KMS-11 (cell line): ENCODE results near the gene CCDC27.

ENCODE experiments used
- H2AFZ ChIP-seq: fragments of 200-600 bp; sonication (generic); 2 replicates; pipeline ENCODE4 v1.6.1; 2016; ENCODE audit warnings: antibody characterized with exemption, mixed run types, low read depth
- H3K27ac ChIP-seq: fragments of 200-600 bp; sonication (generic); 2 replicates; pipeline ENCODE4 v1.6.1; 2016; ENCODE audit warnings: mild to moderate bottlenecking, mixed run types
- H3K27me3 ChIP-seq: fragments of 200-600 bp; sonication (generic); 2 replicates; pipeline ENCODE4 v1.6.1; 2017; ENCODE audit warnings: mild to moderate bottlenecking, low read depth, mixed run types, moderate library complexity; ENCODE audit not compliant: insufficient read depth
- H3K36me3 ChIP-seq: fragments of 200-600 bp; sonication (generic); 2 replicates; pipeline ENCODE4 v1.6.1; 2017; ENCODE audit warnings: mild to moderate bottlenecking, mixed run types; ENCODE audit not compliant: insufficient read depth
- H3K4me1 ChIP-seq: fragments of 200-600 bp; sonication (generic); 2 replicates; pipeline ENCODE4 v1.6.1; 2016; ENCODE audit warnings: mild to moderate bottlenecking, low read depth, mixed run types; ENCODE audit not compliant: poor library complexity, severe bottlenecking
- H3K4me2 ChIP-seq: fragments of 200-600 bp; sonication (generic); 2 replicates; pipeline ENCODE4 v1.7.0; 2016; ENCODE audit warnings: mild to moderate bottlenecking, mixed run types
- H3K4me3 ChIP-seq: fragments of 200-600 bp; sonication (generic); IDR thresholded peaks from 2 replicates; pipeline ENCODE4 v1.6.1; 2017; ENCODE audit warnings: low read depth, low read length, mixed read lengths; ENCODE audit not compliant: insufficient read depth
- H3K79me2 ChIP-seq: fragments of 200-600 bp; sonication (generic); 2 replicates; pipeline ENCODE4 v1.6.1; 2016; ENCODE audit warnings: low read depth, mixed run types; ENCODE audit not compliant: insufficient read depth
- H3K9ac ChIP-seq: fragments of 200-600 bp; sonication (generic); 2 replicates; pipeline ENCODE4 v1.6.1; 2016; ENCODE audit warnings: mild to moderate bottlenecking, mixed run types
- H4K20me1 ChIP-seq: fragments of 200-600 bp; sonication (generic); 2 replicates; pipeline ENCODE4 v1.6.1; 2016; ENCODE audit warnings: mild to moderate bottlenecking, mixed run types; ENCODE audit not compliant: insufficient read depth
- TF ChIP-seq, protein P1 (sequence below): fragments of 200-600 bp; sonication (generic); conservative IDR thresholded peaks from 2 replicates; pipeline ENCODE4 v1.6.1; 2017; ENCODE audit warnings: low read depth, mild to moderate bottlenecking, antibody characterized with exemption, low read length, moderate library complexity, mixed read lengths

Gene CCDC27

DNA sequence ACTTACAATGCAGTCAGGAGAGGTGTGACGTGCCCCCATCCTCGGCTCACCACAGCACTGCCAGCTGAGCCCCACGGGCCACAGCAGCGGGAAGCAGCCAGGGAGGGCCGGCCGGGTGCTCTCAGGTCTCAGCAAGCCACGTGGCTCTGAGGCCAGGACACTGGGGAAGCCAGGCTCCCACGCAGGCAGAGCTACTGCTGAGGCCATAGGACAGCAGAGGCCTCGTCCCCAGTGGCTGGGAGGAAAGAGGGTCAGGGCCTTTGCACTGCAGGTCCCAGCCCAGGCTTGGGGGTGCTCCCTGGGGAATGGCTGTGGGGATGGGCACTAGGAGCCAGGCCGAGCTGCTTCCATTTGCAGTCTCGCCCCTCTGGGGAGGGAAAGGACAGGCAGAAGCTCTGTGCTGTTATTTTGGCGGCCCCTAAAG lies 38.3 kb downstream of the CCDC27 start:
- no peaks in the 10 kb centered on the region; the same call in 1 of the 2 replicates for H3K36me3 ChIP-seq
- TF ChIP-seq, protein P1, sequence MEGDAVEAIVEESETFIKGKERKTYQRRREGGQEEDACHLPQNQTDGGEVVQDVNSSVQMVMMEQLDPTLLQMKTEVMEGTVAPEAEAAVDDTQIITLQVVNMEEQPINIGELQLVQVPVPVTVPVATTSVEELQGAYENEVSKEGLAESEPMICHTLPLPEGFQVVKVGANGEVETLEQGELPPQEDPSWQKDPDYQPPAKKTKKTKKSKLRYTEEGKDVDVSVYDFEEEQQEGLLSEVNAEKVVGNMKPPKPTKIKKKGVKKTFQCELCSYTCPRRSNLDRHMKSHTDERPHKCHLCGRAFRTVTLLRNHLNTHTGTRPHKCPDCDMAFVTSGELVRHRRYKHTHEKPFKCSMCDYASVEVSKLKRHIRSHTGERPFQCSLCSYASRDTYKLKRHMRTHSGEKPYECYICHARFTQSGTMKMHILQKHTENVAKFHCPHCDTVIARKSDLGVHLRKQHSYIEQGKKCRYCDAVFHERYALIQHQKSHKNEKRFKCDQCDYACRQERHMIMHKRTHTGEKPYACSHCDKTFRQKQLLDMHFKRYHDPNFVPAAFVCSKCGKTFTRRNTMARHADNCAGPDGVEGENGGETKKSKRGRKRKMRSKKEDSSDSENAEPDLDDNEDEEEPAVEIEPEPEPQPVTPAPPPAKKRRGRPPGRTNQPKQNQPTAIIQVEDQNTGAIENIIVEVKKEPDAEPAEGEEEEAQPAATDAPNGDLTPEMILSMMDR: no peak
- peaks cover 10% of the 10 kb centered on the region for H3K4me1 ChIP-seq
- no peaks in the 10 kb centered on the region for H4K20me1 ChIP-seq
- H2AFZ ChIP-seq: no peak overlapping the region
- no peaks in the 10 kb centered on the region for H3K27me3 ChIP-seq
- no peak overlapping the region for H3K27ac ChIP-seq
- H3K79me2 ChIP-seq: peaks cover 30% of the 10 kb centered on the region
- no peak overlapping the region for H3K9ac ChIP-seq
- H3K4me2 ChIP-seq: no peak overlapping the region
- no peak overlapping the region for H3K4me3 ChIP-seq

DNA sequence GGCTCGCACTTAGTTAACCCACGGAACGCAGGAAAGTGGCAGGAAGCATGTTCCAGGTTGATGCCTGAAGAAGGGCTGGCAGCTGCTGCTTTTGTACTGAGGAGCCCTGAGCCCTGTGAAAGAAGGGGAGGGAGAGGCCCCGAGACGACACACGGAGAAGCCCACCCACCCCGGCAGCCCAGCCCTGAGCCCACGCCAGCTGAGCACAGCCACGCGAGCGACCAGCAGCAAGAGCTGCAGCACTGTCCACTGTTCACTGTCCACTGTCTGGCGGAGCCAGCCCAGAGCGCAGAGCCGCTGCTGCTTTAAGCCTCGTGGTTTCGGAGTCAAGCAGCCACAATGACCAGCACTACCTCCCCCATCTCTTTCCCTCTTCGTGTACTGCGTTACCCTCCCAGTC lies 38.7 kb downstream of the CCDC27 start:
- TF ChIP-seq, protein P1: no peak
- H3K9ac ChIP-seq: no peak overlapping the region
- H3K27ac ChIP-seq: no peak overlapping the region
- no peaks in the 10 kb centered on the region for H3K27me3 ChIP-seq
- no peak overlapping the region for H3K4me2 ChIP-seq
- H3K36me3 ChIP-seq: no peaks in the 10 kb centered on the region; the same call in 1 of the 2 replicates
- peaks cover 10% of the 10 kb centered on the region for H3K4me1 ChIP-seq
- no peaks in the 10 kb centered on the region for H4K20me1 ChIP-seq
- no peak overlapping the region for H3K4me3 ChIP-seq
- no peak overlapping the region for H2AFZ ChIP-seq
- peaks cover 34% of the 10 kb centered on the region for H3K79me2 ChIP-seq

DNA sequence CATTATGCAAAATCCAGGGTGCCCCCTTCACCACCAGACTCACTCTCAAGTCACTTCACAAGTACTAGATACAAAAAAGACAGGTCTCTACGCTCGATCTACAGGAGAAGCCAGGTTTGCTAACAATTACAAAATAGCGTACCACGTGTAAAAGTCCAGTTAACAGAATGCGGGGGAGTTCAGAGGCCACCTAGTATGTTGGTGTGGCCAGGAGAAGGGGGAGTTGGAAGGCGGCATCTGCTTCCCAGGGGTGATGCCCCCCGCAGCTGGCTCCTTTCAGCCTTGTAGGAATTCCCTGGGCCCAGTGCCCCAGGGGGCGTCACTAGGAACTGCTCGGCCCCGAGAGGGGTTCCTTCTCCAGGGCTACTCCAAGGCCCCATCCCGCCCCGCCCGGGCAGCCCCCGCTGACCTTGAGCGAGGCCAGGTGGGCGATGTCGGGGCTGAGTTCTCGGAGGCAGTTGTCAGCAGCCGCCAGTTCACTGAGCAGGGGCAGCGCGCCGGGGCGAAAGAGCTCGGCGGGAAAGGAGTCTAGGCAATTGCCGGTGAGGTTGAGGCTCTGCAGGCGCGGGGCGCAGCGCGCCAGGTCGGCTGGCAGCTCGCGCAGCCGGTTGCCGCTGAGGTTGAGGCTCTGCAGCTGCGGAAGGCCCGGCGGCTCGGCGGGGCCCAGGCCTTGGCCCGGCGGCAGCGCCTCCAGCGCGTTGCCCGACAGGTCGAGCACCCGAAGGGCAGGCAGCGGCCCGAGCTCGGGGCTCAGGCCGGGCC lies 43.4 kb downstream of the CCDC27 start:
- H3K4me2 ChIP-seq: peak overlapping the region; percentile 93
- H3K36me3 ChIP-seq: no peaks in the 10 kb centered on the region
- peaks cover 18% of the 10 kb centered on the region for H3K27me3 ChIP-seq
- peak overlapping the region; percentile 99 for H2AFZ ChIP-seq
- TF ChIP-seq, protein P1: no peak
- no peak overlapping the region for H3K4me3 ChIP-seq
- H3K9ac ChIP-seq: peak overlapping the region; percentile 62
- peaks cover 35% of the 10 kb centered on the region for H3K79me2 ChIP-seq
- no peaks in the 10 kb centered on the region for H4K20me1 ChIP-seq
- peaks cover 14% of the 10 kb centered on the region for H3K4me1 ChIP-seq
- peak overlapping the region; percentile 36; the same call in 1 of the 2 replicates for H3K27ac ChIP-seq

DNA sequence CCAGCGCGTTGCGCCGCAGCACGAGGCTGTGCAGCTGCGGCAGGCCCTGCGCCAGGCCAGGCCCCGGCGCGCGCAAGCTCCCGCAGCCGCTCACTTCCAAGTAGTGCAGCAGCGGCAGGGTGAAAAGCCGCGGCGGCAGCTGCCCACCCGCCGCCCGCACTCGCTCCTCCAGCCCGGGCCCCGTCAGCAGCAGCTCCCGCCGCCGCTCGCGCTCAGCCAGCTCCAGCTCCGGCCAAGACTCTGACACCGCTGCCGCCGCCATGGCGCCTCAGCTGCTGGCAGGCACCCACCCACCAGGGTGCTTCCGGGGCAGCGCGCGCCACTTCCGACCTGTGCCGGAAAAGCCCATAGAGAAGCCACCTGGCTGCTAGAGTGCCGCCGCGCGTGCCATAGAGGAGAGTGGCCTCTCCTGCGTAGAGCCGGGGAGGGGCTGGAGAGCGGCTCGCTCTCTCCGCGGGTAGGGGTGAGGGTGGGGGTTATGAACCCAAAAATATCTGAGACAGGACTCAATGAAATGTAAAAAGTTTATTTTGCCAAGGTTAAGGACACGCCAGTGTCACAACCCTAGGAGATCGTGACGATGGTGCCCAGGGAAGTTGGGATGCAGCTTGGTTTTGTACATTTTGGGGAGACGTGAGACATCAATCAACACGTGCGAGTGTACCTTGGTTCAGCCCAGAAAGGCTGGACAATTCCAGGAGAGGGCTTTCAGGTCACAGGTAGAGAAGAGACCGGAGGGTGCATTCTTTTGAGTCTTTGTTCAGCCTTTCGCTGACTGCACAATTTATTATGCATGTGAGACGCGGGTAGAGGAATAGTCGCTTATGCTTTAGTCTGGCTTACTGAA lies 44.2 kb downstream of the CCDC27 start, which contains the start of gene LRRC47:
LRRC47 (minus strand) TSS at position 284 of the 847 bp plus-strand sequence; CDS start at position 262, 22 bp downstream.
- peaks cover 34% of the 10 kb centered on the region for H3K79me2 ChIP-seq
- TF ChIP-seq, protein P1: no peak
- peak within 1 kb of the TSS; percentile 36 for H3K27ac ChIP-seq
- H3K36me3 ChIP-seq: no peaks in the 10 kb centered on the region
- no peak within 1 kb of the TSS for H3K4me3 ChIP-seq
- H3K27me3 ChIP-seq: peaks cover 22% of the 10 kb centered on the region
- peak within 1 kb of the TSS; percentile 93 for H3K4me2 ChIP-seq
- no peaks in the 10 kb centered on the region for H4K20me1 ChIP-seq
- H2AFZ ChIP-seq: peak within 1 kb of the TSS; percentile 99
- H3K4me1 ChIP-seq: peaks cover 14% of the 10 kb centered on the region
- peak within 1 kb of the TSS; percentile 62 for H3K9ac ChIP-seq
